Right kidney (tissue), 1 donor: ENCODE data around the gene CTNNA2.
"Not testable (repeated sequence)": the region's sequence is repeated elsewhere in the genome, so short reads cannot be mapped to it uniquely, and the experiment has no call there.

Experiments
- DNase-seq: peaks from one replicate; pipeline ENCODE4 v3.0.0-alpha.2; 2016

The CTNNA2 gene

GRCh38 chr2:80151651-80152050, 638.8 kb downstream of the CTNNA2 start:
- no peak for DNase-seq

DNA sequence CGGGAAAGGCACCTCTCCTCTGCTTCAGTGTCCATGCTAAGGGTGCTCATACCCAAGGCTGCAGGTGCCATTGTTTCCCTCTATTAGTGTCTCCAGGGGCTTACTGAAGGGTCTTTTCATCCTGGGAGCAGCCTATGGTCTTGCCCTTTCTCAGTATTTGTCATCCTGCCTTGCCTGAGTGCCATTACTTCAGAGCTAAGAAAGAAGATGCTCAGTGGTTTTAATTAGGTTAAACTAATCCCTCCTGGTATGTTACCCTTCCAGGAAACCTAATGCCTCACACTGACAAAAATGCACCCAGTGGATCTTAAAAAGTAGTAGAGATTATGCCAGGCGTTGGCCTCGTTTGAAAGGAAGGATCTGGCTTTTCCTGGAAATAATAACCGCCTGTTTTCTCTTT, 640.3 kb downstream of the CTNNA2 start:
- no peak for DNase-seq

DNA sequence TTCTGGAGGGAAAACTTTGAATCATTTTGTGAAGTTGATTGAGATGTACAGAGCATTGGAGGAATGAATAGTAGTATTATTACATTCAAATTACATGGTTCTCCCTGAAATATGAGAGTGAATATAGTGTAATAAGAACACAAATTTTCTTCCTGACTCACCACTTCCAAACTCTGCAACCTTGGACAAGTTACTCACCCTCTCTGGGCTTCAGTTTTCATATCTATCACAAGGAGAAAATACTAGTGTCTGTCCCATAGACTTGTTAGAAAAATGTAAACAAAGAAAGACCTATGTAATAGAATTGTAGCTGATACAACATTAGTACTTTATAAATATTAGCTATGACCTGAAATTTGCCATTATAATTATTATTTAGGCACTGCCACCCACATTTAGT, 640.9 kb downstream of the CTNNA2 start:
- DNase-seq = no peak

GRCh38 chr2:80154231-80154915, 641.5 kb downstream of the CTNNA2 start:
- DNase-seq = no peak

- no peak for DNase-seq
These were observed 651.5 kb downstream of the CTNNA2 start for GRCh38 chr2:80164375-80164774.

- peak; percentile 5 for DNase-seq
These were observed 653.8 kb downstream of the CTNNA2 start for GRCh38 chr2:80166483-80167171.

DNA sequence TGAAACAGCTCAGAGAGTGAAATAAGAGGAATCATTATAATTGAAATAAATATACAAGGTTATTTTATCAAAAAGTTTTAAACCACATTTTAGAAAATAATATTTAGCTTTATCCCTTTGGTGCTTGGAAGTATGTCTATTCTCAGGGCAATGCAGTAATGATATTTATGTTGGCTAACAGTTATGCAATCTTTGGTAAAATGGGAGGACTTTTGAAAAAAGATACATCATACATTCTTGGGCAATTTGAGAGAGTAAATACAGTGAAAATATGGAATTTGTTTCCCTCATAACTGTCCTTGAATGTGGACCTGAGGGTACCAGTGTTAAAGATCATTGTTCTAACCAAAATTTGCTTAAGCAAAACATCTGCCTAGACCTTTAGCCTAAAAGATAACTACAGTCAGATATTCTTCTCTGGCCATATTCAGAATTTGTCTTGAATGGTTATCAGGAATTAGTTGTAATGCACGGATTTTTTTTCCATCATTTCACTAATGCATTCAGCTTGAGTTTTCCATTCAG, 654.5 kb downstream of the CTNNA2 start:
- no peak for DNase-seq

- DNase-seq = no peak
These were observed 655.2 kb downstream of the CTNNA2 start for GRCh38 chr2:80168037-80168436.

GRCh38 chr2:80168801-80169200, 656.0 kb downstream of the CTNNA2 start:
- no peak for DNase-seq

DNA sequence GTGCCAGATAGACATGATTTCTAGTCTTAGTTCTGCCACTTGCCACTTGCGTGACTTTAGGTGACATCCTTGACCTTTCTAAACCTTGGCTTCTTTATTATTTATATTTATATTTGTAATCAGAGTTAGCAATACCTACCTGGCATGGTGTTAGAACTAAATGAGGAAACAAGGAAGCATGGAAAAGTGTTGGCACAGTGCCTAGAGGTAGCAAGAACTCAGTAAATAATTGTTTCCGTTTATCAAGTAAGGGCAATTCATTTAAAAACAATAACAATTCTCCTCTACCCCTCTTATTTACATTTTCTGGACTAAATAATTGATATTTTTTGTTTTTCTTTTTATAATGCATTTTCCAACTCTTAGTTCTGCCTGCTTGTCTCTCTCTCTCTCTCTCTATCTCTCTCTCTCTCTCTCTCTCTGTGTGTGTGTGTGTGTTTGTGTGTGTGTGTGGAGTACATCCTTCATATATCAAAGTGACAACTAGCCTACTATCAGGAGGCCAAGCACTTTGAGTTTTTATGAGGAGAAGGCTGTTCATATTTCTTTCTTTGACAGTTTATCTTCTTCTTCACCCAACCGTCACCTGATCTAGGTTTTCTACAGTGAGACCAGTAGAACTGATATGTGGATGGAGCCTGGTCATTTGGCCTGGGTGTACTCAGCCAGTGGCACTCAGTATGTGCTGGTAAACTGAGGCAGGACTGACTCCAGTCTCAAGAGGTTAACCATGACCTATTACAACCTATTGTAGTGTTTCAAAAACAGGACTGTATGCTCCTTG, 657.2 kb downstream of the CTNNA2 start:
- no peak for DNase-seq

DNA sequence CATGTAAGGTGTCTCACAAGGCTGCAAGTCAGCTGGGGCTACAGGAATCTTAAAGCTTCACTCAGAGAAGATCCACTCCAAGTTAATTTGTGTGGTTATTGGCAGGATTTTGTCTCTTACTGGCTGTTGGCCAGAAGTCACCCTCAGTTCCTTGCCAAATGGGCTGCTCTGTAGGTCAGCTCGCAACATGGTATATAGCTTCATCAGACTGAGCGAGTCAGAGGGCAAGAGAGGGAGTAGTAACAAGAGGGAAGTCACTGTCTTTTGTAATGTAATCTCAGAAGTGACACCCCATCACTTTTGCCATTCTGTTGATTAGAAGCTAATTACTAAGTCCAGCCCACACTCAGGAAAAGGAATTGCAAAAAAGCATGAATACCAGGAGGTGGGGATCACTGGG, 672.2 kb downstream of the CTNNA2 start:
- DNase-seq = no peak

GRCh38 chr2:80186262-80186661, 673.4 kb downstream of the CTNNA2 start:
- DNase-seq = no peak

DNA sequence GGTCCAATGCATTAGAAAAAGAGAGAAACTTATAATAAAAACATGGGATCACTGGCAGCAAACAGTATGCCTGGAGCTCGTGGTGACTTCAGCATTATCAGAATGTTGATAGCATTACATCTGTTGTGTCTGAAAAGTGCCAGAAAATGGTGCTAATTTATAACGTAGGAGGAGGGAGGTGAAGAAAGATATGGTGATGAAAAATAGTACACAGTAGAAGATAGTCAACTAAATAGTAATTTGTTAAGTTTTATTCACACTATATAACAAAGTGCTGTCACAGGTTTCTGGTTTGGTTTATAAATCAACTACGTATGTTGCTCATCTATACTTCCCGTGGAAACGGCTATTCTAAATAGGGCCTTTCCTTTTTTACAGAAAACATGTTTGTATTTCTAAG, 674.3 kb downstream of the CTNNA2 start:
- DNase-seq = no peak

DNA sequence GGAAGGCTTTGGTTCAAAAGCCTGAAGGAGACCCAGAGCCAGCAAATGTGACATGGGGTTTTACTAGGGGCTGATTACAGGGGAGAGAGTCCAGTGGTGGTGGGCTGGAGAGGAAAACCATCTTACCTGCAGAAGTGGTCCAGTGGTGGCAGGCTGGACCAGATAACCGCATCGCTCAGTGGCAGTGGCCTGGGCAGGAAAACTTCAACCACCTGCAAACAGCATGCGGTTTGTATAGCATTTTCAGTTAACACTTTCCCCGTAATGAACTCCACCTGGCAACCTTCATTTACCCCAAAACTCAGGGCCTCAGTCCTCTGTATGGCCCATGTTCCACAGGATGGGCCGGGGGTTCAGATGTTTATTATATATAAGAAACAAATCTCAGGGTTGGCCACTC, 677.3 kb downstream of the CTNNA2 start:
- no peak for DNase-seq

- peak; percentile 3 for DNase-seq
These were observed 680.7 kb downstream of the CTNNA2 start for GRCh38 chr2:80193566-80193965.

DNA sequence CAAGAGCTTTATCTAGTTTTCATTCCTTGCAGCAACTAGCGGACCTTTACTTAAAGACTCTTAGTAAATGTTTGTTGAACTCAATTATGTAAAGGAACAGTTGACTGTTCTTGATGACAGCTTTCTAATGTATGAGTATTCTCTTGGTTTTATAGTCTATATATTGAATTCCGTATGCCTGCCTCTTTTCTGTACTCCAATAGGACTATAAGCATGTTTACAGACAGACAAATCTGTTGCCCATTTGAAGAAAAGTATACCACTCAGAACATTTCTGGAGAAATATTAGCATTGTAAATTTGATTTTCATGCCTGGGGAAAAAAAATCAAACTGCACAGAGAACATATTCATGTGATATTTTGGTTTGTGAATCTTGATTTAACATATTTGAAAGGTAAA, 682.2 kb downstream of the CTNNA2 start:
- no peak for DNase-seq

GRCh38 chr2:80198042-80198441, 685.2 kb downstream of the CTNNA2 start:
- no peak for DNase-seq

- no peak for DNase-seq
These were observed 686.7 kb downstream of the CTNNA2 start for GRCh38 chr2:80199504-80199903.

DNA sequence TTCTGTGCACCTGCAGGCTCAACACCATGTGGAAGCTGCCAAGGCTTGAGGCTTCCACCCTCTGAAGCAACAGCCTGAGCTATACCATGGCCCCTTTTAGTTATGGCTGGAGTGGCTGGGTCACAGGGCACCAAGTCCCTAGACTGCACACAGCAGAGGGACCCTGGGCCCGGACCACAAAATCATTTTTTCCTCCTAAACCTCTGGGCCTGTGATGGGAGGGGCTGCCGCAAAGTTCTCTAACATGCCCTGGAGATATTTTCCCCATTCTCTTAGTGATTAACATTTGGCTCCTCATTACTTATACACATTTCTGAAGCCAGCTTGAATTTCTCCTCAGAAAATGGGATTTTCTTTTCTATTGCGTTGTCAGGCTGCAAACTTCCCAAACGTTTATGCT, 691.1 kb downstream of the CTNNA2 start:
- not testable (repeated sequence) for DNase-seq

- DNase-seq = no peak
These were observed 692.6 kb downstream of the CTNNA2 start for GRCh38 chr2:80205498-80205897.

- DNase-seq = no peak
These were observed 696.6 kb downstream of the CTNNA2 start for GRCh38 chr2:80209458-80209857.

GRCh38 chr2:80217446-80217845, 704.6 kb downstream of the CTNNA2 start:
- DNase-seq = no peak

- DNase-seq = no peak
These were observed 709.8 kb downstream of the CTNNA2 start for GRCh38 chr2:80222644-80223043.
